IMR-90 (cell line): ENCODE data around the gene SKAP1. TPM values are rescaled to one million over a fixed set of nuclear protein-coding genes. Genes with fewer than 3 reads are reported as not detected.

Experiments
- ATAC-seq: fragments of 200-7000 bp; cut with Tn5 transposase; 2 replicates; pipeline ENCODE4 v1.9.1; 2020; ENCODE audit warnings: low read depth, mild to moderate bottlenecking, moderate library complexity
- BruUV-seq: library from RNA; stranded (reverse); fragments of 400-500 nt; replicated peaks from 2 replicates; lab custom pipeline; 2021; lab: Mats Ljungman, UMichigan
- CTCF ChIA-PET: fragments of 300-600 bp; formaldehyde crosslinking; extraction: SDS; loops from one replicate; lab custom pipeline; 2021; ENCODE audit warnings: antibody characterized with exemption; lab: Yijun Ruan, JAX
- POLR2A ChIA-PET: fragments of 300-600 bp; sonication (Branson Sonifier 250); formaldehyde crosslinking; loops from one replicate; lab custom pipeline; 2022; ENCODE audit warnings: antibody characterized with exemption; ENCODE audit not compliant: unreplicated experiment; lab: Charles Lee
- DNase-seq: peaks from one replicate; pipeline ENCODE4 v3.0.0; 2013
- H2AFZ ChIP-seq: replicated peaks from 2 replicates; pipeline ENCODE3; 2013; ENCODE audit warnings: low read length, mild to moderate bottlenecking; ENCODE audit not compliant: poor library complexity
- H2AK5ac ChIP-seq: 2 replicates; pipeline ENCODE4 v1.6.1; 2013; ENCODE audit warnings: low read depth, low read length, inconsistent platforms
- H2AK9ac ChIP-seq: replicated peaks from 2 replicates; pipeline ENCODE3; 2013; ENCODE audit warnings: mild to moderate bottlenecking, low read depth, low read length, moderate library complexity; ENCODE audit not compliant: poor library complexity
- H2BK120ac ChIP-seq: 2 replicates; pipeline ENCODE4 v1.6.1; 2013; ENCODE audit warnings: low read depth, low read length, inconsistent platforms
- H2BK15ac ChIP-seq: 3 replicates; pipeline ENCODE4 v1.6.1; 2013; ENCODE audit warnings: low read depth, low read length, inconsistent platforms
- H2BK20ac ChIP-seq: 2 replicates; pipeline ENCODE4 v1.6.1; 2013; ENCODE audit warnings: low read depth, mild to moderate bottlenecking, inconsistent platforms, low read length, moderate library complexity
- H2BK5ac ChIP-seq: 2 replicates; pipeline ENCODE4 v1.6.1; 2013; ENCODE audit warnings: mild to moderate bottlenecking, low read depth, low read length, inconsistent platforms; ENCODE audit not compliant: poor library complexity, severe bottlenecking
- H3K14ac ChIP-seq: replicated peaks from 2 replicates; pipeline ENCODE4 v1.6.1; 2013; ENCODE audit warnings: low read depth, low read length, inconsistent platforms
- H3K18ac ChIP-seq: 2 replicates; pipeline ENCODE4 v1.6.1; 2013; ENCODE audit warnings: low read depth, low read length, control low read depth
- H3K23ac ChIP-seq: 2 replicates; pipeline ENCODE4 v1.6.1; 2013; ENCODE audit warnings: low read depth, low read length, inconsistent platforms
- H3K27ac ChIP-seq: 2 replicates; pipeline ENCODE4 v1.5.1; 2013; ENCODE audit warnings: mild to moderate bottlenecking, control low read depth, low read length; ENCODE audit not compliant: insufficient read depth
- H3K27me3 ChIP-seq: 2 replicates; pipeline ENCODE4 v1.6.1; 2013; ENCODE audit warnings: low read length; ENCODE audit not compliant: control insufficient read depth, insufficient read depth
- H3K36me3 ChIP-seq: 2 replicates; pipeline ENCODE4 v1.6.1; 2013; ENCODE audit warnings: low read length, mixed read lengths; ENCODE audit not compliant: control insufficient read depth, insufficient read depth
- H3K4ac ChIP-seq: 2 replicates; pipeline ENCODE4 v1.6.1; 2013; ENCODE audit warnings: low read depth, low read length, inconsistent platforms
- H3K4me1 ChIP-seq: 2 replicates; pipeline ENCODE4 v1.6.1; 2013; ENCODE audit warnings: low read length, mixed read lengths; ENCODE audit not compliant: control insufficient read depth, insufficient read depth
- H3K4me2 ChIP-seq: 2 replicates; pipeline ENCODE4 v1.6.1; 2013; ENCODE audit warnings: low read depth, mild to moderate bottlenecking, control low read depth, low read length, moderate library complexity
- H3K4me3 ChIP-seq: 2 replicates; pipeline ENCODE4 v1.5.1; 2013; ENCODE audit warnings: low read depth, mild to moderate bottlenecking, control low read depth, low read length, moderate library complexity; ENCODE audit not compliant: insufficient read depth
- H3K56ac ChIP-seq: 2 replicates; pipeline ENCODE4 v1.6.1; 2013; ENCODE audit warnings: low read length, inconsistent platforms; ENCODE audit not compliant: insufficient read depth; ENCODE audit errors: extremely low read depth
- H3K79me1 ChIP-seq, 2 experiments: 2 replicates each; pipeline ENCODE4 v1.6.1; 2013; ENCODE audit warnings: low read length in 2 of 2, inconsistent platforms in 1 of 2, low read depth in 1 of 2
- H3K9ac ChIP-seq: 2 replicates; pipeline ENCODE4 v1.6.1; 2013; ENCODE audit warnings: low read depth, low read length, control low read depth
- H3K9me1 ChIP-seq: 2 replicates; pipeline ENCODE4 v1.6.1; 2013; ENCODE audit warnings: low read length, inconsistent platforms; ENCODE audit not compliant: insufficient read depth
- H3K9me3 ChIP-seq: 2 replicates; pipeline ENCODE4 v1.6.1; 2013; ENCODE audit warnings: low read length; ENCODE audit not compliant: control insufficient read depth, insufficient read depth
- H4K20me1 ChIP-seq: 2 replicates; pipeline ENCODE4 v1.6.1; 2013; ENCODE audit warnings: low read length, inconsistent platforms; ENCODE audit not compliant: insufficient read depth
- H4K5ac ChIP-seq: 2 replicates; pipeline ENCODE4 v1.6.1; 2013; ENCODE audit warnings: mild to moderate bottlenecking, low read depth, low read length, control low read depth
- H4K8ac ChIP-seq, 2 experiments: 2 replicates each; pipeline ENCODE4 v1.6.1; 2013; ENCODE audit warnings: low read depth in 2 of 2, low read length in 2 of 2, control low read depth in 1 of 2, inconsistent platforms in 1 of 2
- H4K91ac ChIP-seq: 2 replicates; pipeline ENCODE4 v1.6.1; 2013; ENCODE audit warnings: low read depth, low read length, inconsistent platforms; ENCODE audit not compliant: insufficient read depth
- CEBPB ChIP-seq: IDR thresholded peaks from 2 replicates; pipeline ENCODE4 v1.6.1; 2012; ENCODE audit warnings: low read depth, low read length, improper control_type of control experiment
- FOS ChIP-seq: fragments of 150-350 bp; IDR thresholded peaks from 2 replicates; pipeline ENCODE4 v1.6.1; 2016; ENCODE audit warnings: low read depth, low read length
- RAD21 ChIP-seq: IDR thresholded peaks from 2 replicates; pipeline ENCODE4 v1.6.1; 2012; ENCODE audit warnings: low read length, improper control_type of control experiment
- WGBS, 2 experiments: methylation state at CpG; one replicate each; pipeline versions ENCODE4 v1.1.5 to v1.1.7; 2013; ENCODE audit warnings: missing lambda C conversion rate in 2 of 2; ENCODE audit not compliant: insufficient read length in 1 of 2; ENCODE audit errors: extremely low coverage in 2 of 2; 5-methylcytosine and 5-hydroxymethylcytosine counted together
- dilution Hi-C: fragments of 300-500 bp; cut with HindIII; formaldehyde crosslinking; loops from one replicate; pipeline ENCODE4 v1.14.3; 2018; ENCODE audit warnings: low sequenced_read_pairs; ENCODE audit not compliant: unreplicated experiment
- in situ Hi-C: fragments of 300-500 bp; cut with MboI; formaldehyde crosslinking; loops from 3 replicates; pipeline ENCODE4 v1.14.3; 2019; ENCODE audit warnings: low sequenced_read_pairs, inconsistent platforms, mixed read lengths
- intact Hi-C: fragments of 100-400 bp; cut with micrococcal nuclease; formaldehyde crosslinking; loops from 2 replicates; pipeline ENCODE4 v1.10.0; 2022
- polyA plus RNA-seq, 3 experiments: library from polyadenylated mRNA; depleted of rRNA; stranded (reverse); fragments of >200 nt; gene quantifications; 2 replicates each; pipeline ENCODE4 v1.2.3, GENCODE V29; 2012; ENCODE audit warnings: low replicate concordance in 1 of 3
- total RNA-seq: library from RNA; depleted of rRNA; stranded (reverse); fragments of >200 nt; gene quantifications from 2 replicates; pipeline ENCODE4 v1.2.3, GENCODE V29; 2012

SKAP1 gene
- total and polyA plus RNA-seq, 2 of the 4 experiments (the other 2 are of a cell fraction) = not detected

GRCh38 chr17:48258331-48258730, 171.7 kb downstream of the SKAP1 start:
- H3K27ac ChIP-seq = no peak overlapping the region
- in situ Hi-C loops (no loop called here), intact Hi-C loops (no loop called here), dilution Hi-C loops (no loop called here)
- H3K14ac ChIP-seq = no peak overlapping the region
- H4K8ac ChIP-seq = no peak overlapping the region
- H3K36me3 ChIP-seq = no peaks in the 10 kb centered on the region
- H3K9me3 ChIP-seq = no peaks in the 10 kb centered on the region
- no TSS peak for BruUV-seq
- no peaks in the 10 kb centered on the region for H3K9me1 ChIP-seq
- H2BK5ac ChIP-seq = no peak overlapping the region
- H3K4me2 ChIP-seq = no peak overlapping the region
- H3K23ac ChIP-seq = no peak overlapping the region
- CTCF ChIA-PET = no interaction called here
- H3K27me3 ChIP-seq = peaks cover 22% of the 10 kb centered on the region
- ATAC-seq = no peak
- no peak overlapping the region for H4K5ac ChIP-seq
- no peak overlapping the region for H3K4ac ChIP-seq
- H2AFZ ChIP-seq = no peak overlapping the region
- H4K20me1 ChIP-seq = no peaks in the 10 kb centered on the region
- no peak for TF ChIP-seq CEBPB
- TF ChIP-seq RAD21 = no peak
- no peak for TF ChIP-seq FOS
- no peak overlapping the region for H2AK9ac ChIP-seq
- no peak for DNase-seq
- H2BK20ac ChIP-seq = no peak overlapping the region
- no peaks in the 10 kb centered on the region for H3K4me1 ChIP-seq
- no peak overlapping the region for H3K56ac ChIP-seq
- H2BK15ac ChIP-seq = no peak overlapping the region
- H2AK5ac ChIP-seq = no peak overlapping the region
- no peaks in the 10 kb centered on the region for H3K79me1 ChIP-seq
- POLR2A ChIA-PET = no interaction called here
- H3K18ac ChIP-seq = no peak overlapping the region
- no peak overlapping the region for H3K9ac ChIP-seq
- no peak overlapping the region for H3K4me3 ChIP-seq
- H2BK120ac ChIP-seq = no peak overlapping the region
- no peak overlapping the region for H4K91ac ChIP-seq
- no CpG with 5 or more reads among the region's 1 CpG for WGBS, 2 experiments
